Small intestine (tissue), 7 donors: ENCODE measurements around the gene DEFB124. TPM values are rescaled to one million over a fixed set of nuclear protein-coding genes. Genes with fewer than 3 reads are reported as not detected.
"Not testable (repeated sequence)": the region's sequence is repeated elsewhere in the genome, so short reads cannot be mapped to it uniquely, and the experiment has no call there.

Source experiments
- DNase-seq, 2 donors: peaks; one replicate each; pipeline versions ENCODE4 v3.0.0 to v3.0.0-alpha.2; 2013
- FAIRE-seq: peaks from 2 replicates; lab custom pipeline; 2012; peaks lifted over from hg19 to GRCh38; lab: Jason Lieb, UNC
- H3K27ac ChIP-seq, 3 donors: one replicate each; pipeline ENCODE4 v1.5.1; 2013; ENCODE audit warnings: low read length in 2 of 3, mild to moderate bottlenecking in 2 of 3, control low read depth in 1 of 3, inconsistent platforms in 1 of 3, low read depth in 1 of 3, moderate library complexity in 1 of 3
- H3K27me3 ChIP-seq, 3 donors: one replicate each; pipeline ENCODE4 v1.6.1; 2013; ENCODE audit warnings: low read length in 3 of 3, inconsistent platforms in 1 of 3; ENCODE audit not compliant: control insufficient read depth in 3 of 3, insufficient read depth in 3 of 3
- H3K36me3 ChIP-seq, 3 donors: one replicate each; pipeline ENCODE4 v1.6.1; 2013; ENCODE audit warnings: low read length in 3 of 3, inconsistent platforms in 1 of 3, low read depth in 1 of 3, mild to moderate bottlenecking in 1 of 3, moderate library complexity in 1 of 3; ENCODE audit not compliant: control insufficient read depth in 3 of 3, insufficient read depth in 2 of 3
- H3K4me1 ChIP-seq, 3 donors: one replicate each; pipeline ENCODE4 v1.6.1; 2013; ENCODE audit warnings: low read length in 2 of 3, inconsistent platforms in 1 of 3, low read depth in 1 of 3, mild to moderate bottlenecking in 1 of 3, moderate library complexity in 1 of 3; ENCODE audit not compliant: control insufficient read depth in 3 of 3, insufficient read depth in 2 of 3
- H3K4me3 ChIP-seq, 3 donors: one replicate each; pipeline ENCODE4 v1.5.1; 2013; ENCODE audit warnings: low read length in 3 of 3, control low read depth in 1 of 3, inconsistent platforms in 1 of 3, low read depth in 1 of 3, mild to moderate bottlenecking in 1 of 3, moderate library complexity in 1 of 3
- H3K9me3 ChIP-seq, 2 donors: one replicate each; pipeline ENCODE4 v1.6.1; 2013; ENCODE audit warnings: low read depth in 1 of 2, low read length in 1 of 2; ENCODE audit not compliant: control insufficient read depth in 2 of 2, insufficient read depth in 1 of 2
- WGBS, 3 donors: extraction: QIAGEN DNeasy Blood & Tissue Kit; methylation state at CpG; one replicate each; pipeline ENCODE4 v1.1.7; 2013; 5-methylcytosine and 5-hydroxymethylcytosine counted together
- polyA plus RNA-seq, 4 donors: library from polyadenylated mRNA; stranded (reverse) in 3 of 4; unstranded in 1 of 4; fragments of 200-250 nt in 3 of 4; fragments of 120-200 nt in 1 of 4; gene quantifications; one replicate each; pipeline versions ENCODE4 v1.2.1 to v1.2.3, GENCODE V29; 2013
- donor health status: healthy with polysubstance abuse.
- donor health status: control.
- donor health status: control.
- donor health status: Bipolar disorder and iron deficiency.
- donor health status: healthy.

Gene DEFB124
- polyA plus RNA-seq, 4 donors = 0.18 TPM; not detected in 3

DNA sequence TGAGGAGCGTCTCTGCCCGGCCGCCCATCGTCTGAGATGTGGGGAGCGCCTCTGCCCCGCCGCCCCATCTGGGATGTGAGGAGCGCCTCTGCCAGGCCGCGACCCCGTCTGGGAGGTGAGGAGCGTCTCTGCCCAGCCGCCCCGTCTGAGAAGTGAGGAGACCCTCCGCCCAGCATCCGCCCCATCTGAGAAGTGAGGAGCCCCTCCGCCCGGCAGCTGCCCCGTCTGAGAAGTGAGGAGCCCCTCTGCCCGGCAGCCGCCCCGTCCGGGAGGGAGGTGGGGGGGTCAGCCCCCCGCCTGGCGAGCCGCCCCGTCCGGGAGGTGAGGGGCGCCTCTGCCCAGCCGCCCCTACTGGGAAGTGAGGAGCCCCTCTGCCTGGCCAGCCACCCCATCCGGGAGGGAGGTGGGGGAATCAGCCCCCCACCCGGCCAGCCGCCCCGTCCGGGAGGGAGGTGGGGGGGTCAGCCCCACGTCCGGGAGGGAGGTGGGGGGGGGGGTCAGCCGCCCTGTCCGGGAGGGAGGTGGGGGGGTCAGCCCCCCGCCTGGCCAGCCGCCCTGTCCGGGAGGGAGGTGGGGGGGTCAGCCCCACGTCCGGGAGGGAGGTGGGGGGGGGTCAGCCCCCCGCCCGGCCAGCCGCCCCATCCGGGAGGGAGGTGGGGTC is 47.9 kb downstream of the DEFB124 start:
- not testable (repeated sequence) for H3K4me3 ChIP-seq, H3K4me1 ChIP-seq, H3K36me3 ChIP-seq, H3K27me3 ChIP-seq, FAIRE-seq, DNase-seq, H3K27ac ChIP-seq
- peaks cover 0 to 13% of the 10 kb centered on the region in 2 donors for H3K9me3 ChIP-seq
- 90 to 100% methylated on average over 6 to 42 of the region's 48 CpGs; no CpG with 5 or more reads in 1 of the 3 donors for WGBS, 3 donors

DNA sequence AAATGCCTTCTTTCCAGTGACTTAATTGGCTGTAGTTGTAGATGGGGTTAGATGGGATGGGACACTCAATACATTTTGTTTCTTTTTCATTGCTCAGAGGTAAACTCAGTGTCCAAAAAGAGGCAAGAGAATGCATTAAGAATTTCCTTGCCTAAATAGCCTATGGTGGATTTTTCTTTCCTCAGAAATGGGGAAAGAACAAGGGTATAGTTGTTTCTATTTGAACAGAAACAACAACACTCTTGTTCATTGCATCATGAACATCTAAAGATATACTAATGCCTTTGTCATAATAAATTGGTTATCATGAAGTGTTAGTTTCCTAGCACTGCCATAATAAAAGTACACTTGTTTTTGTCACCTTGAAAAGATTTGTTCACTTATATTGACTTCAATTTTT is 49.1 kb downstream of the DEFB124 start:
- H3K36me3 ChIP-seq = no peaks in the 10 kb centered on the region
- H3K4me1 ChIP-seq = no peaks in the 10 kb centered on the region
- no peak for DNase-seq
- H3K4me3 ChIP-seq = no peak overlapping the region
- no peaks in the 10 kb centered on the region for H3K27me3 ChIP-seq
- H3K9me3 ChIP-seq = peaks cover 0 to 13% of the 10 kb centered on the region in 2 donors
- no peak for FAIRE-seq
- H3K27ac ChIP-seq = no peak overlapping the region

DNA sequence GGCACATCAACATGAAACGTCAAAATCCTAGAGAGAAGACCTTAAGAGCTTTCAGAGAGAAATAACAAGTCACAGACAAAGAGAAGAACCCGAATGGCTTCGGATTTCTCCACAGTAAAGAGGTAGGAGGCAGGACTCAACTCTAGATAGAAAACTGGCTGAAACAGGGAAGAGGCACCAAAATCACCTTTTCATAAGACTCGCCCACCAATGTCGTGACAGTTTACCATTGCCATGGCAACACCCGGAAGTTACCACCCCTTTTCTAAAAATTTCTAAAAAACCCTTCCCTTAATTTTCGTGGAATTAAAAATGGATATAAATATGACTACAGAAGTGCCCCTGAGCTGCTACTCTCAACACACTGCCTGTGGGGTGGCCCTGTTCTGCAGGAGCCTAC is 56.6 kb downstream of the DEFB124 start:
- Histone ChIP-seq H3K27me3 (no peaks in the 10 kb centered on the region), H3K9me3 (peaks cover 0 to 8% of the 10 kb centered on the region in 2 donors), H3K4me3 (no peak overlapping the region), H3K36me3 (no peaks in the 10 kb centered on the region), H3K27ac (no peak overlapping the region), H3K4me1 (no peaks in the 10 kb centered on the region)
- DNase-seq (no peak), FAIRE-seq (no peak)
- WGBS, 3 donors = 81 to 87% (median 82%) methylated on average over 7 of the region's 7 CpGs

DNA sequence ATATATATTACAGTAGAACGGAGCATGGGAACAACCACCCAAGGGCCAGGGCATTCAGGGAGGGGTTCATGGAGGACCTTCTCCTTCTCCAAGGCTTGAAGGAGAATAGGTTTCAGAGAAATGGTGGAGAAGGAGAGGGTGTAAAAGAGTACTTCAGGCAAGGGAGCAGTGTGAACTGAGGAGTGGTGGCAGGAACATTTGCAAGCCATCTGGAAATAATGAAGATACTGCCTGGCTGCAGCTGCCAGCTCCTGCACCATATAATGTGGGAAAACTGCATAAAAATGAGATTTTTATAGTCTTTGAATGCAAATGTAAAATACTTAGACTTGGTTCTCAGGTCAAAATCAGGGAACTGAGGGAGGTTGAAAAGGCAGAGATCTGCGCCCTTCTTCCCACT is 59.3 kb downstream of the DEFB124 start:
- no peaks in the 10 kb centered on the region for H3K27me3 ChIP-seq
- DNase-seq (no peak), FAIRE-seq (no peak)
- WGBS, 3 donors = 85 to 96% (median 91%) methylated on average over 2 of the region's 2 CpGs
- no peak overlapping the region for H3K4me3 ChIP-seq
- no peaks in the 10 kb centered on the region for H3K4me1 ChIP-seq
- H3K9me3 ChIP-seq = peaks cover 0 to 14% of the 10 kb centered on the region in 2 donors
- no peaks in the 10 kb centered on the region for H3K36me3 ChIP-seq
- H3K27ac ChIP-seq = no peak overlapping the region

Other genes starting within 250 kb of the DEFB124 start
- gene DEFB115, start 217.5 kb downstream of the DEFB124 start, polyA plus RNA-seq = not detected
- gene DEFB116, start 166.5 kb downstream of the DEFB124 start, polyA plus RNA-seq = not detected
- gene DEFB118, start 106.5 kb downstream of the DEFB124 start, polyA plus RNA-seq = not detected
- under 1 TPM in 1 of 4 donors, not detected in 3; 0.42 TPM for gene DEFB119, start 84.5 kb downstream of the DEFB124 start, polyA plus RNA-seq
- gene DEFB121, start 68.9 kb downstream of the DEFB124 start, polyA plus RNA-seq = not detected
- not detected for gene DEFB123, start 34.5 kb downstream of the DEFB124 start, polyA plus RNA-seq
- 1 to 10 TPM in 1 of 4 donors, under 1 TPM in 2, not detected in 1; 0.81 to 1.8 (median 0.90) TPM for gene REM1, start 161 bp upstream of the DEFB124 start, polyA plus RNA-seq
- 100 to 1,000 TPM in 2 of 4 donors, 10 to 100 TPM in 2; 53.9 to 202 (median 91.8) TPM for gene HM13, start 39.3 kb upstream of the DEFB124 start, polyA plus RNA-seq
- gene ID1, start 130.2 kb upstream of the DEFB124 start, polyA plus RNA-seq = 100 to 1,000 TPM; 215 to 335 (median 277) TPM
- 1 to 10 TPM in 1 of 4 donors, under 1 TPM in 1, not detected in 2; 0.81 to 3.7 TPM for gene COX4I2, start 162.8 kb upstream of the DEFB124 start, polyA plus RNA-seq
- gene BCL2L1, start 247.7 kb upstream of the DEFB124 start, polyA plus RNA-seq = 100 to 1,000 TPM in 1 of 4 donors, 10 to 100 TPM in 3; 52.6 to 160 (median 86.3) TPM